GM20000 (cell line): ENCODE measurements around the gene KLK14.

Experiments
- DNase-seq: peaks from one replicate; pipeline ENCODE4 v3.0.0; 2012; ENCODE audit warnings: low spot score
- CTCF ChIP-seq: IDR thresholded peaks from 2 replicates; pipeline ENCODE4 v1.5.1; 2012; ENCODE audit warnings: mild to moderate bottlenecking, control low read depth; ENCODE audit errors: extremely low read depth, missing control alignments

KLK14 gene

GRCh38 chr19:51098365-51099046 lies 15.8 kb upstream of the KLK14 start:
- DNase-seq: peak; percentile 74
- no peak for TF ChIP-seq CTCF

GRCh38 chr19:51097796-51098195 lies 15.1 kb upstream of the KLK14 start:
- DNase-seq: no peak
- peak; percentile 5 for TF ChIP-seq CTCF

GRCh38 chr19:51097166-51097738 lies 14.6 kb upstream of the KLK14 start:
- DNase-seq: peak; percentile 89
- peak; percentile 67 for TF ChIP-seq CTCF

GRCh38 chr19:51096473-51097165 lies 13.9 kb upstream of the KLK14 start:
- TF ChIP-seq CTCF: no peak
- no peak for DNase-seq

GRCh38 chr19:51094696-51095279 lies 12.1 kb upstream of the KLK14 start:
- DNase-seq: peak; percentile 74
- peak; percentile 31 for TF ChIP-seq CTCF

- no peak for DNase-seq
- no peak for TF ChIP-seq CTCF
These were observed 11.0 kb upstream of the KLK14 start for GRCh38 chr19:51093510-51094345.
